Small intestine (tissue), 7 donors: ENCODE data around the gene STUB1. TPM values are rescaled to one million over a fixed set of nuclear protein-coding genes. Genes with fewer than 3 reads are reported as not detected.
A peak's percentile ranks its signal among the peaks of the same experiment; 100 is the strongest.

Experiments
- DNase-seq, 2 donors: peaks; one replicate each; pipeline versions ENCODE4 v3.0.0 to v3.0.0-alpha.2; 2013
- FAIRE-seq: peaks from 2 replicates; lab custom pipeline; 2012; peaks lifted over from hg19 to GRCh38; lab: Jason Lieb, UNC
- H3K27ac ChIP-seq, 3 donors: one replicate each; pipeline ENCODE4 v1.5.1; 2013; ENCODE audit warnings: low read length in 2 of 3, mild to moderate bottlenecking in 2 of 3, control low read depth in 1 of 3, inconsistent platforms in 1 of 3, low read depth in 1 of 3, moderate library complexity in 1 of 3
- H3K27me3 ChIP-seq, 3 donors: one replicate each; pipeline ENCODE4 v1.6.1; 2013; ENCODE audit warnings: low read length in 3 of 3, inconsistent platforms in 1 of 3; ENCODE audit not compliant: control insufficient read depth in 3 of 3, insufficient read depth in 3 of 3
- H3K36me3 ChIP-seq, 3 donors: one replicate each; pipeline ENCODE4 v1.6.1; 2013; ENCODE audit warnings: low read length in 3 of 3, inconsistent platforms in 1 of 3, low read depth in 1 of 3, mild to moderate bottlenecking in 1 of 3, moderate library complexity in 1 of 3; ENCODE audit not compliant: control insufficient read depth in 3 of 3, insufficient read depth in 2 of 3
- H3K4me1 ChIP-seq, 3 donors: one replicate each; pipeline ENCODE4 v1.6.1; 2013; ENCODE audit warnings: low read length in 2 of 3, inconsistent platforms in 1 of 3, low read depth in 1 of 3, mild to moderate bottlenecking in 1 of 3, moderate library complexity in 1 of 3; ENCODE audit not compliant: control insufficient read depth in 3 of 3, insufficient read depth in 2 of 3
- H3K4me3 ChIP-seq, 3 donors: one replicate each; pipeline ENCODE4 v1.5.1; 2013; ENCODE audit warnings: low read length in 3 of 3, control low read depth in 1 of 3, inconsistent platforms in 1 of 3, low read depth in 1 of 3, mild to moderate bottlenecking in 1 of 3, moderate library complexity in 1 of 3
- H3K9me3 ChIP-seq, 2 donors: one replicate each; pipeline ENCODE4 v1.6.1; 2013; ENCODE audit warnings: low read depth in 1 of 2, low read length in 1 of 2; ENCODE audit not compliant: control insufficient read depth in 2 of 2, insufficient read depth in 1 of 2
- WGBS, 3 donors: extraction: QIAGEN DNeasy Blood & Tissue Kit; methylation state at CpG; one replicate each; pipeline ENCODE4 v1.1.7; 2013; 5-methylcytosine and 5-hydroxymethylcytosine counted together
- polyA plus RNA-seq, 4 donors: library from polyadenylated mRNA; stranded (reverse) in 3 of 4; unstranded in 1 of 4; fragments of 200-250 nt in 3 of 4; fragments of 120-200 nt in 1 of 4; gene quantifications; one replicate each; pipeline versions ENCODE4 v1.2.1 to v1.2.3, GENCODE V29; 2013
- donor health status: healthy with polysubstance abuse.
- donor health status: control.
- donor health status: control.
- donor health status: Bipolar disorder and iron deficiency.
- donor health status: healthy.

The STUB1 gene
- polyA plus RNA-seq, 4 donors: 66.2 to 122 (median 118) TPM

DNA sequence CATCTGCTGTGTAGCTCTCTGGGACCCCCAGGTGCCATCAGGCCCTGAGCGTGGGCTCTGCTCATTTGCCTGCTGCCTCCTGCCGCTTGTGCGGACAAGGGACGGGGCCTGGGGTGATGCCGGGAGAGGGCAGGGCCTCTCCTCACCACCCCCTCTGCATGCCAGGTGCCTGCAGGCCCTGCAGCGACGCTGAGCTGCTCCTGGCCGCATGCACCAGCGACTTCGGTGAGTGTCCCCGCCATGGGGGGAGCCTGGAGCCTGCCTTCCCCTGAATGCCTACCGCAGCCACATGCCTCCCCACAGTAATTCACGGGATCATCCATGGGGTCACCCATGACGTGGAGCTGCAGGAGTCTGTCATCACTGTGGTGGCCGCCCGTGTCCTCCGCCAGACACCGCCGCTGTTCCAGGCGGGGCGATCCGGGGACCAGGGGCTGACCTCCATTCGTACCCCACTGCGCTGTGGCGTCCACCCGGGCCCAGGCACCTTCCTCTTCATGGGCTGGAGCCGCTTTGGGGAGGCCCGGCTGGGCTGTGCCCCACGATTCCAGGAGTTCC, 36.6 kb downstream of the STUB1 start:
- DNase-seq (no peak), FAIRE-seq (no peak)
- Histone ChIP-seq H3K9me3 (peaks cover 3 to 4% of the 10 kb centered on the region in 2 donors), H3K27me3 (peaks cover 0 to 27% (median 3%) of the 10 kb centered on the region in 3 donors), H3K4me1 (peaks cover 9 to 36% (median 12%) of the 10 kb centered on the region in 3 donors), H3K4me3 (no peak overlapping the region), H3K27ac (no peak overlapping the region), H3K36me3 (peaks cover 0 to 2% (median 0%) of the 10 kb centered on the region in 3 donors)
- 82 to 88% (median 84%) methylated on average over 26 to 29 of the region's 29 CpGs for WGBS, 3 donors

DNA sequence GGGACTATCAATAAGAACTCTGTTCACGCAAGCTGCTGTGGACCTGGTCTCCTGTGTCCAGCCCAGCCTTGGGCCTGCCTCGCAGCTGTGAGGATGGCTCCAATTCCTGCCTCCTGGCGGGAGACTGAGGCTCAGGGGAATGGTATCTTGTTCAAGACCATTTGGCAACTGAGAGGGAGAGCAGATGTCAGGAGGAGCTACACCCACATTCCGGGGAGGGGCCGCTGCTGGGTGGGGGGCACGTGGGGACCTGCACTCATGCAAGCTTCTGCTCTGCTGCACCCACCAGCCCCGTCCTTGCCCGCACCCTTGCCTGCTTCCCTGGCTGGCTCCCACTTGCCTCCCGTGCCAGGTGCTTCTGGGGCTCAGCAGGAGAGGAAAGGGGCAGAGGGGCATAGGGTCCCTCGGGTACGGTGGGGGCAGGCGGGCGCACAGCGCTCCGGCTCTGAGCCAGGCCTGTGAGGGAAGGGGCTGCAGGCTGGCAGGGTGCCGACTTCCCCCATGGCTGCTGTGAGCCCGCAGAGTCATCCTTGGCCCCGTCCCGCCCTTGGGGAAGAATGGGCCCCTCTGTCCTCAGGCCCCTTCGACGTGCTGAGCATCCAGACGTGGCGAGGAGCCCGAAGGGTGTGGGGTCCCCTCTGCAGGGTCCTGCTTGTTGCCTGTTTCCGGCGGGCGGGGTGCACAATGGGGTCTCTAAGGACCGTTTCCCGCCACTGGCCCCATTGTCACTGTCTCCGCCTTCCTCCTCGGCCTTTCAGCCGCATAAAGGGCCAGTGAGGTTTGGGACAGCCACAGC, 37.4 kb downstream of the STUB1 start:
- FAIRE-seq: no peak
- H3K9me3 ChIP-seq: peaks cover 3 to 8% of the 10 kb centered on the region in 2 donors
- H3K4me3 ChIP-seq: no peak overlapping the region
- H3K27me3 ChIP-seq: peaks cover 0 to 27% (median 3%) of the 10 kb centered on the region in 3 donors
- peaks cover 0 to 10% (median 0%) of the 10 kb centered on the region in 3 donors for H3K36me3 ChIP-seq
- H3K27ac ChIP-seq: no peak overlapping the region
- 66 to 75% (median 72%) methylated on average over 24 to 32 of the region's 32 CpGs for WGBS, 3 donors
- H3K4me1 ChIP-seq: peaks cover 9 to 38% (median 12%) of the 10 kb centered on the region in 3 donors
- DNase-seq: no peak

DNA sequence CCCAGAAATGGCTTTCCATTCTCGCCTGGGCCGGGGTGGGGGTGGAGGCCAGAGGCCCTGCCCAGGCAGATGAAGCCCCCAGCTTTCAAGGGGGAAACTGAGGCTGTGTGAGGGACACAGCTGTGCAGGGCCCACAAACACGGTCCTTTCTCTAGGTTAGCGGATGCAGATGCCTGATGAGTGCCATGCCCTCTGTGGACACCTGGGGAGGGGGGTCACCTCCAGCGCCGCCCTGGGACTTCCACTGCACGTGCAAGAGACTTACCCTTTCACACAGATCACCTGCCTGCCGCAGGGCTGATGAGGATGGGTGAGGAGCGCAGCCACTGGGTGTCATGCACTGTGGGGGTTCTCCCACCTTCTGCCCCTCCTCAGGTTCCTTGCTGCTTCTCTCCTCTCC, 38.2 kb downstream of the STUB1 start:
- peaks cover 0 to 18% (median 0%) of the 10 kb centered on the region in 3 donors for H3K36me3 ChIP-seq
- peaks cover 9 to 38% (median 12%) of the 10 kb centered on the region in 3 donors for H3K4me1 ChIP-seq
- no peak overlapping the region for H3K4me3 ChIP-seq
- DNase-seq (no peak), FAIRE-seq (no peak)
- peaks cover 3 to 8% of the 10 kb centered on the region in 2 donors for H3K9me3 ChIP-seq
- 75 to 91% (median 77%) methylated on average over 9 of the region's 9 CpGs for WGBS, 3 donors
- no peak overlapping the region for H3K27ac ChIP-seq
- peaks cover 0 to 27% (median 3%) of the 10 kb centered on the region in 3 donors for H3K27me3 ChIP-seq

DNA sequence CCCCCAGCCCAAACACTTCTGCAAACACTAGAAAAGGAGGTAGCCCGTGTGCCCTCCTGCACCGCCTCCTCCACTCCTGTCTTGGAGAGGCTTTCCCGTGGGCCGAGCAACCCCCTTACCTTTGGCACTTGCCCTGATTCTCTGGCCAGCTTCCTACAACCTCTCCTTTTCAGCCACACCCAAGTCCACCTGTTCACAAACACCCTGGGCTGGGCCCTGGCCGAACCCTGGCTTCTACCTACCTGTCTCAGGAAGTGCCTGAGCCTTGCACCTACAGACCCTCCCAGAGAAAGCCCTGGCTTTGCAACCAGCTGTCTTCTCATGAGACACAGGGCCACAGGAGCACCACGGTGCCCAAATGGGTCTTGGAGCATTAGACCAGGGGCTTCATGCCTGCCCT, 38.7 kb downstream of the STUB1 start:
- no peak overlapping the region for H3K4me3 ChIP-seq
- peaks cover 0 to 22% (median 0%) of the 10 kb centered on the region in 3 donors for H3K36me3 ChIP-seq
- H3K27me3 ChIP-seq: peaks cover 0 to 22% (median 3%) of the 10 kb centered on the region in 3 donors
- peaks cover 3 to 8% of the 10 kb centered on the region in 2 donors for H3K9me3 ChIP-seq
- FAIRE-seq (no peak), DNase-seq (peak in 1 of 2 donors; percentile 63)
- 26 to 65% (median 42%) methylated on average over 6 of the region's 6 CpGs for WGBS, 3 donors
- peaks cover 9 to 38% (median 12%) of the 10 kb centered on the region in 3 donors for H3K4me1 ChIP-seq
- H3K27ac ChIP-seq: no peak overlapping the region

DNA sequence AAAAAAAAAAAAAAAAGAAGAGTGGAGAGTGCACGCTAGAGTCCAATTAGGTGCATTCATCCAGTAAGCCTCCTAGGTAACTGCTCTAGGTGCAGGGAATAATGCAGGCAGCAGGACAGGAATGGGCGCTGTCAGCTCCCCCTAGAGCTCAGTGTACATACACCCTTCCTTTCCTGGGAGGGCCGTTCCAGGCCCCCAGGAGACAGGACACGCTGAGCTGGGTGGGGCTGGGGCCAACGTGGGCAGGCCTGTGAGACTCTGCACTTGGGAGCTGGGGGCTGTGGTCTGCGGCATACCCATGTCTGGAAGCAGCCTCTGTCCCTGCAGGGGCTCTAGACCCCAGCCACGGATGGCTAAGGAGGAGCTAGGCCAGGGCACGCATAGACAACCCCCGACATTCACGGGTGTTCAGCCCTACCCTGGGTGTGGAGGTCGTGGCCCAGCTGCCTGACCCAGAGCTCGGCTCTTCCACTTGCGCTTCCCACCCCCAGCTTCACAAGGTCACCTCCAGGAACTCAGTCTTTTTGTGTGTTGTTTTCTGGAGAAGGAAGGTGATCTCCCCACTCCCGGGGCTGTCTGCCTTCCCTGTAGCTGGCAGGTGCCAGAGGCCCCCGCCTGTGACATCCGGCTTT, 39.7 kb downstream of the STUB1 start:
- peaks cover 0 to 14% (median 2%) of the 10 kb centered on the region in 3 donors for H3K27me3 ChIP-seq
- 7 to 11% (median 8%) methylated on average over 15 to 16 of the region's 16 CpGs for WGBS, 3 donors
- H3K9me3 ChIP-seq: peaks cover 3 to 8% of the 10 kb centered on the region in 2 donors
- H3K36me3 ChIP-seq: peaks cover 0 to 22% (median 0%) of the 10 kb centered on the region in 3 donors
- FAIRE-seq: no peak
- H3K4me3 ChIP-seq: peak overlapping the region in 2 of 3 donors; percentile 62 to 63
- peaks cover 6 to 33% (median 12%) of the 10 kb centered on the region in 3 donors for H3K4me1 ChIP-seq
- no peak for DNase-seq
- peak overlapping the region in 2 of 3 donors; percentile 41 to 77 for H3K27ac ChIP-seq

DNA sequence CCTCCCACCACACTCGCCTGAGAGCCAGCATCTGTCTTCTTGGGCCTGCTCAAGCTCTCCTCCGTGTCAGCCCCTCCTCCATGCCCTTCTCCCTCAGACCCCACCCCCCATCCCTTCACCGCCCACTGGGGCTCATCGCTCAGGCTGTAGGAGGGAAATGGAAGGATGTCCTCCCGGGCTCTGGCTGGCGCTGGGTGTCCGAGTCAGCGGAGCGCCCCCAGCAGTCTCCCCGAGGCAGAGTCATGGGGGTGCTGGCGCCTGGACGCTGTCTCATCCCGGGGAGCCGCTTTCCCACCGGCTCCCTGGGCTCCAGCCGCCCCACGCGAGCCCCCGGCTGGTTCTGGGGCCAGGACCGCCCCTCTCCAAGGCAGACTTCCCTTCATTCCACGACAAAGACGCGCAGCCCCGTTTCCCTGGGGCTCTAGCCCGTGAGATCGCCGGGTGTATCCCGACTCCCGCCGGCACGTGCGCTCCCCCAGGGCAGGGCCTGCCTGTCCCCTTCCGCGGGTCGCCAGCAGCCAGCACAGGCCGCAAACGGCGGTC, 40.3 kb downstream of the STUB1 start:
- FAIRE-seq: no peak
- peak overlapping the region; percentile 31 to 63 (median 62) for H3K4me3 ChIP-seq

DNA sequence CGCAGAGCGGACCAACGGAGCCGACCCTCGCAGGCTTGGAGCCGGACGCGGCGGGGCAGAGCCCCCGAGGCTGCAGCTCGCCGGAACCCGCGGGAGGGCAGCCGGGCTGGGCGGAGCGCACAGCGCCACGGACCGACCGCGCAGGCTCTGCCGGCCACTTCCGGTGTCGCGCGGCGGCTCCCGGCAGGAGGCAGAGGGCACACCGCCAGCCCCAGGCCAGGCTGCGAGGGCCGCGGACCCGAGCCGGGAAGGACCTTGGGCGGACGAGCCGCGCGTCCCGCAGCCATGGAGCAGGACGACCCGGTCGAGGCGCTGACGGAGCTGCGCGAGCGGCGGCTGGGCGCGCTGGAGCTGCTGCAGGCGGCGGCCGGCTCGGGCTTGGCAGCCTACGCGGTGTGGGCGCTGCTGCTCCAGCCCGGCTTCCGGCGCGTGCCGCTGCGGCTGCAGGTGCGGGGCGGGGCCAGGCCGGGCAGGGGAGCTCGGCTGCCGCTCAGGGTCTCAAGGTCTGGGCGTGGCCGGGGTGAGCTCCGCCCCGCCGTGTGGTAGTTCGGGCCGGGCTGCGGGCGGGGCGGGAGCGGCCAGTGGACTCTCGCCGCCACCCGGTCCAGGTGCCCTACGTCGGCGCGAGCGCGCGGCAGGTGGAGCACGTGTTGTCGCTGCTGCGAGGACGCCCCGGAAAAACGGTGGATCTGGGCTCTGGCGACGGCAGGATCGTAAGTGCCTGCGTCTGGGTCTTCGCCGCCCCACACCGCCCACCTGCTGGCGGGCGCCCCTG, 41.0 kb downstream of the STUB1 start, which contains the start of gene ANTKMT:
ANTKMT (plus strand) TSS at position 157 of the 775 bp plus-strand sequence; CDS start at position 286, 129 bp downstream.
- peaks cover 0 to 17% (median 7%) of the 10 kb centered on the region in 3 donors for H3K27me3 ChIP-seq
- peaks cover 3 to 8% of the 10 kb centered on the region in 2 donors for H3K9me3 ChIP-seq
- peak within 1 kb of the TSS; percentile 74 to 78 (median 77) for H3K27ac ChIP-seq
- DNase-seq (peak; percentile 91 to 95), FAIRE-seq (no peak)
- WGBS, 3 donors: 2 to 7% (median 6%) methylated on average over 59 to 106 of the region's 106 CpGs
- peak within 1 kb of the TSS; percentile 40 to 63 (median 62) for H3K4me3 ChIP-seq
- H3K36me3 ChIP-seq: peaks cover 0 to 22% (median 0%) of the 10 kb centered on the region in 3 donors
- H3K4me1 ChIP-seq: peaks cover 6 to 29% (median 12%) of the 10 kb centered on the region in 3 donors

More for the DNA sequence above, 40.3 kb downstream of the STUB1 start:
- Histone ChIP-seq H3K9me3 (peaks cover 3 to 8% of the 10 kb centered on the region in 2 donors), H3K4me1 (peaks cover 6 to 33% (median 12%) of the 10 kb centered on the region in 3 donors), H3K36me3 (peaks cover 0 to 22% (median 0%) of the 10 kb centered on the region in 3 donors), H3K27me3 (peaks cover 0 to 15% (median 5%) of the 10 kb centered on the region in 3 donors), H3K27ac (peak overlapping the region; percentile 74 to 78 (median 77))
- DNase-seq: peak in 1 of 2 donors; percentile 60
- WGBS, 3 donors: 0 to 1% (median 0%) methylated on average over 31 to 38 of the region's 38 CpGs
